ENCODE results near the gene DGKB. TPM values are rescaled to one million over a fixed set of nuclear protein-coding genes. Genes with fewer than 3 reads are reported as not detected.

The DGKB gene
- total and polyA plus RNA-seq, 12 donors: 0.07 to 5.8 (median 1.5) TPM; not detected in 3

DNA sequence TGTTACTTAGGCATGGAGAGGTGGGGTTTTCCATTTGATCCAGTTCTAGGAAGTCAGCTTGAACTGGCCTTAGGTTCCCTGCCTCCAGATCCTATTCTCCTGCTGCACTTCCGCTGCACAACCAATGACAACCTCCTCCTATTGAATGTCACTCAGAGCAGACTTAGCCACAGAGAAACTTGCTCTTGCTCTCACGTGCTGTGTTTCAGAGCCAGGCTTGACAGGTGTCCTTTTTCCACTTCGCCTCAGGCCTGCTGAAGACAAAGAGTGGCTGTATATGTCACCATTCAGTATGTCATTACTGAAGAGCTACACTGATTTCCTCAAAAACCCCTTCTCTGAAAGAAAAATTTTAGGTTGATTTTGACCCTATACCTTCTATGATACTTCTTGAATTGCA is 797.7 kb downstream of the DGKB start:
- WGBS, 4 donors: 59 to 85% (median 74%) methylated on average over 3 of the region's 3 CpGs
- no peak for DNase-seq
- Histone ChIP-seq H3K27ac (no peak overlapping the region), H3K4me1 (replicated peaks in 1 of 2) (no peaks in the 10 kb centered on the region), H3K27me3 (no peaks in the 10 kb centered on the region), H3K9me3 (replicated peaks in 1 of 3) (no peaks in the 10 kb centered on the region), H3K36me3 (replicated peaks in 1 of 2) (no peaks in the 10 kb centered on the region), H3K4me3 (peak overlapping the region in 1 of 4 donors; percentile 19)
- intact Hi-C loops (cut with DNase I): no loop called here
- TF ChIP-seq, protein P1, sequence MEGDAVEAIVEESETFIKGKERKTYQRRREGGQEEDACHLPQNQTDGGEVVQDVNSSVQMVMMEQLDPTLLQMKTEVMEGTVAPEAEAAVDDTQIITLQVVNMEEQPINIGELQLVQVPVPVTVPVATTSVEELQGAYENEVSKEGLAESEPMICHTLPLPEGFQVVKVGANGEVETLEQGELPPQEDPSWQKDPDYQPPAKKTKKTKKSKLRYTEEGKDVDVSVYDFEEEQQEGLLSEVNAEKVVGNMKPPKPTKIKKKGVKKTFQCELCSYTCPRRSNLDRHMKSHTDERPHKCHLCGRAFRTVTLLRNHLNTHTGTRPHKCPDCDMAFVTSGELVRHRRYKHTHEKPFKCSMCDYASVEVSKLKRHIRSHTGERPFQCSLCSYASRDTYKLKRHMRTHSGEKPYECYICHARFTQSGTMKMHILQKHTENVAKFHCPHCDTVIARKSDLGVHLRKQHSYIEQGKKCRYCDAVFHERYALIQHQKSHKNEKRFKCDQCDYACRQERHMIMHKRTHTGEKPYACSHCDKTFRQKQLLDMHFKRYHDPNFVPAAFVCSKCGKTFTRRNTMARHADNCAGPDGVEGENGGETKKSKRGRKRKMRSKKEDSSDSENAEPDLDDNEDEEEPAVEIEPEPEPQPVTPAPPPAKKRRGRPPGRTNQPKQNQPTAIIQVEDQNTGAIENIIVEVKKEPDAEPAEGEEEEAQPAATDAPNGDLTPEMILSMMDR (IDR thresholded peaks at IDR 0.05): no peak
- TF ChIP-seq POLR2A (IDR thresholded peaks at IDR 0.05): no peak

DNA sequence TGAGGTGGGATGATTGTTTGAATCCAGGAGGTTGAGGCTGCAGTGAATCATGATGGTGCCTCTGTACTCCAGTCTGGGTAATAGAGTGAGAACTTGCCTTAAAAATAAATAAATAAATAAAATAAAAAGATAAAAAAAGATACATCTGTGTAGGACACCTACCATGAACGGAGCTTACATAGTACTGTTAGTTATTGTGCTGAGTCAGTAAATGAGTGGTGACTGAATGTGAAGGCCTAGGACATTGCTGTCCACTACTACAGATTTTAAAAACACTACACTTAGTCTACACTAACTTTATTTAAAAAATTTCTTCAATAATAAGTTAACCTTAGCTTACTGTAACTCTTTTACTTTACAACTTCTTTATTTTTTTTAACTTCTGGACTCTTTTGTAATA is 806.4 kb downstream of the DGKB start:
- Histone ChIP-seq H3K27me3 (no peaks in the 10 kb centered on the region), H3K4me1 (replicated peaks in 1 of 2) (peaks cover 4 to 12% of the 10 kb centered on the region in 2 donors), H3K9me3 (replicated peaks in 1 of 3) (no peaks in the 10 kb centered on the region), H3K27ac (peak overlapping the region in 1 of 5 donors; percentile 12), H3K36me3 (replicated peaks in 1 of 2) (no peaks in the 10 kb centered on the region), H3K4me3 (no peak overlapping the region)
- no peak for DNase-seq
- intact Hi-C loops (cut with DNase I): no loop called here
- 89 to 96% (median 93%) methylated on average over 1 of the region's 1 CpG for WGBS, 4 donors
- no peak for TF ChIP-seq POLR2A (IDR thresholded peaks at IDR 0.05)
- TF ChIP-seq, protein P1 (IDR thresholded peaks at IDR 0.05): no peak

DNA sequence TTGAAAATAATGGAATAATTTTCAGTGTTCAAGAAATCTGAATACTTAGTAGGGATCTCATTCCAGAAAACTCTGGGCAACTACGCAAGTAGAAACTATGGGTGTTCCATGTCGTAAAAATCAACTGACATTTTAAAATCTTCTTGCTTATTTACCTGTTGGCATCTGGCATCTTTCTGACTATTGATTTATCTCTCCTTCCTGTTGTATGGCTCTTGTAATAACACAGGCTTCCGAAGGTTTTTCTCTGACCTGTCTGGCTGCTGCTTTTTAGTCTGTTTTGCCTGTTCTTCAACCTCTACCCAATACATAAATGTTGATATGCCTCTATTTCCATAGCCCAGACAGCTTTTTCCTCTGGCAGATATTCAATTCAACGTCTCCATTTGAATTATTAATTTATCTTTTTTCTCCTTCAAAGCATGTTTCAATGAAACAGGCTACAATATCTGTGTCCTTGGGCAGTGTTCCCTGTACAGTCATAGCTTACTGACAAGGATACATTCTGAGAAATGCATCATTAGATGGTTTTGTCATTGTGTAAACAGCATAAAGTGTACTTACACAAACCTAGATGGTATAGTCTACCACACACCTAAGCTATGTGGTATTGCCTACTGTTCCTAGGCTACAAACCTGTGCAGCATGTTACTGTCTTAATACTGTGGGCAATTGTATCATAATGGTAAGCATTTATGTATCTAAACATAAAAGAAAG is 807.2 kb downstream of the DGKB start:
- TF ChIP-seq, protein P1 (IDR thresholded peaks at IDR 0.05): no peak
- no peak for TF ChIP-seq POLR2A (IDR thresholded peaks at IDR 0.05)
- 26 to 38% (median 34%) methylated on average over 4 of the region's 4 CpGs for WGBS, 4 donors
- peak in 6 of 7 donors; percentile 27 to 69 (median 52) for DNase-seq

More for the DNA sequence above, 807.2 kb downstream of the DGKB start:
- Histone ChIP-seq H3K27ac (peak overlapping the region in 1 of 5 donors; percentile 12), H3K9me3 (replicated peaks in 1 of 3) (no peaks in the 10 kb centered on the region), H3K36me3 (replicated peaks in 1 of 2) (no peaks in the 10 kb centered on the region), H3K4me1 (replicated peaks in 1 of 2) (peaks cover 4 to 12% of the 10 kb centered on the region in 2 donors), H3K27me3 (no peaks in the 10 kb centered on the region), H3K4me3 (no peak overlapping the region)
- intact Hi-C loops (cut with DNase I): no loop called here

Data from adrenal gland (tissue), 12 donors.